Neural progenitor cell (in vitro differentiated cells): ENCODE measurements around the gene ITPR2. TPM values are rescaled to one million over a fixed set of nuclear protein-coding genes. Genes with fewer than 3 reads are reported as not detected.

ENCODE experiments used
- DNase-seq: peaks from one replicate; pipeline ENCODE4 v3.0.0-alpha.2; 2016; ENCODE audit warnings: low spot score
- H2AFZ ChIP-seq: fragments of 200-600 bp; sonication (generic); replicated peaks from 2 replicates; pipeline ENCODE4 v1.6.1; 2016; ENCODE audit warnings: antibody characterized with exemption
- H3F3A ChIP-seq: fragments of 200-600 bp; sonication (generic); 2 replicates; pipeline ENCODE4 v1.6.1; 2016; ENCODE audit warnings: antibody characterized with exemption, low read depth
- H3K27ac ChIP-seq: fragments of 200-600 bp; sonication (generic); 2 replicates; pipeline ENCODE4 v1.5.1; 2016; ENCODE audit warnings: mild to moderate bottlenecking
- H3K27me3 ChIP-seq: fragments of 200-600 bp; sonication (generic); 2 replicates; pipeline ENCODE4 v1.6.1; 2016; ENCODE audit warnings: mild to moderate bottlenecking, moderate library complexity
- H3K36me3 ChIP-seq: fragments of 200-600 bp; sonication (generic); 2 replicates; pipeline ENCODE4 v1.5.1; 2016
- H3K4me1 ChIP-seq: fragments of 200-600 bp; sonication (generic); 2 replicates; pipeline ENCODE4 v1.6.1; 2016; ENCODE audit warnings: mixed run types
- H3K4me2 ChIP-seq: fragments of 200-600 bp; sonication (generic); 2 replicates; pipeline ENCODE4 v1.6.1; 2016
- H3K4me3 ChIP-seq: fragments of 200-600 bp; sonication (generic); 2 replicates; pipeline ENCODE4 v1.5.1; 2016
- H3K79me2 ChIP-seq: fragments of 200-600 bp; sonication (generic); 2 replicates; pipeline ENCODE4 v1.6.1; 2016; ENCODE audit warnings: low read depth
- H3K9ac ChIP-seq: fragments of 200-600 bp; sonication (generic); 2 replicates; pipeline ENCODE4 v1.6.1; 2016
- H3K9me3 ChIP-seq: fragments of 200-600 bp; sonication (generic); 2 replicates; pipeline ENCODE4 v1.5.1; 2016; ENCODE audit warnings: low read depth
- H4K20me1 ChIP-seq: fragments of 200-600 bp; sonication (generic); 2 replicates; pipeline ENCODE4 v1.6.1; 2016; ENCODE audit warnings: low read depth
- H3K27ac Mint-ChIP-seq: 3 replicates; pipeline ENCODE4 v1.8.0; 2021; ENCODE audit warnings: mixed read lengths
- H3K27me3 Mint-ChIP-seq: 2 replicates; pipeline ENCODE4 v1.8.0; 2022; ENCODE audit warnings: low read depth, mild to moderate bottlenecking, inconsistent platforms, moderate library complexity, mixed read lengths; ENCODE audit not compliant: insufficient read depth
- H3K36me3 Mint-ChIP-seq: 3 replicates; pipeline ENCODE4 v1.8.0; 2021; ENCODE audit warnings: mixed read lengths
- H3K4me1 Mint-ChIP-seq: 3 replicates; pipeline ENCODE4 v1.8.0; 2021; ENCODE audit warnings: mixed read lengths
- H3K4me3 Mint-ChIP-seq: 3 replicates; pipeline ENCODE4 v1.8.0; 2021; ENCODE audit warnings: mild to moderate bottlenecking, moderate library complexity, mixed read lengths
- H3K9me3 Mint-ChIP-seq: 3 replicates; pipeline ENCODE4 v1.8.0; 2020; ENCODE audit warnings: mixed read lengths
- CTCF ChIP-seq: fragments of 200-600 bp; sonication (generic); IDR thresholded peaks from 2 replicates; pipeline ENCODE4 v1.5.1; 2017; ENCODE audit warnings: antibody characterized with exemption, mild to moderate bottlenecking
- EZH2 ChIP-seq: fragments of 200-600 bp; sonication (generic); IDR thresholded peaks from 2 replicates; pipeline ENCODE4 v1.6.1; 2017; ENCODE audit warnings: antibody characterized with exemption, mild to moderate bottlenecking, moderate library complexity
- EZH2phosphoT487 ChIP-seq: fragments of 200-600 bp; sonication (generic); IDR thresholded peaks from 2 replicates; pipeline ENCODE4 v1.6.1; 2017; ENCODE audit warnings: antibody characterized with exemption
- total RNA-seq: library from RNA; depleted of rRNA; stranded (reverse); fragments of >200 nt; gene quantifications from 2 replicates; pipeline ENCODE4 v1.2.3, GENCODE V29; 2015; ENCODE audit warnings: low replicate concordance

ITPR2 gene
- total RNA-seq, 1 donor from 2014 or later, result 11.4 TPM

- Mint-ChIP-seq H3K4me3 (no peak overlapping the region), H3K36me3 (no peaks in the 10 kb centered on the region)
Measured at GRCh38 chr12:26769611-26770010, 63.4 kb downstream of the ITPR2 start.

GRCh38 chr12:26768611-26769603 lies 64.1 kb downstream of the ITPR2 start:
- Histone ChIP-seq H3F3A (no peaks in the 10 kb centered on the region), H3K79me2 (no peaks in the 10 kb centered on the region), H3K27ac (no peak overlapping the region), H2AFZ (no peak overlapping the region), H3K9ac (no peak overlapping the region), H3K9me3 (no peaks in the 10 kb centered on the region), H3K4me3 (no peak overlapping the region), H3K36me3 (no peaks in the 10 kb centered on the region), H4K20me1 (no peaks in the 10 kb centered on the region), H3K4me1 (no peaks in the 10 kb centered on the region), H3K4me2 (no peak overlapping the region), H3K27me3 (no peaks in the 10 kb centered on the region)
- H3K27me3 Mint-ChIP-seq, result no peaks in the 10 kb centered on the region
- TF ChIP-seq CTCF (no peak), EZH2phosphoT487 (no peak), EZH2 (no peak)
- peak overlapping the region; percentile 25 for H3K27ac Mint-ChIP-seq
- H3K36me3 Mint-ChIP-seq, result no peaks in the 10 kb centered on the region
- no peaks in the 10 kb centered on the region for H3K9me3 Mint-ChIP-seq
- DNase-seq, result no peak
- no peaks in the 10 kb centered on the region for H3K4me1 Mint-ChIP-seq
- H3K4me3 Mint-ChIP-seq, result no peak overlapping the region

More at GRCh38 chr12:26769611-26770010, 63.4 kb downstream of the ITPR2 start:
- Histone ChIP-seq H3K9ac (no peak overlapping the region), H3K4me3 (no peak overlapping the region), H3K4me1 (no peaks in the 10 kb centered on the region), H2AFZ (no peak overlapping the region), H4K20me1 (no peaks in the 10 kb centered on the region), H3K4me2 (no peak overlapping the region), H3K79me2 (no peaks in the 10 kb centered on the region), H3K9me3 (no peaks in the 10 kb centered on the region), H3F3A (no peaks in the 10 kb centered on the region), H3K27ac (no peak overlapping the region), H3K27me3 (no peaks in the 10 kb centered on the region), H3K36me3 (no peaks in the 10 kb centered on the region)
- no peaks in the 10 kb centered on the region for H3K27me3 Mint-ChIP-seq
- H3K4me1 Mint-ChIP-seq, result no peaks in the 10 kb centered on the region
- H3K9me3 Mint-ChIP-seq, result no peaks in the 10 kb centered on the region
- DNase-seq, result no peak
- no peak overlapping the region for H3K27ac Mint-ChIP-seq
- no peak for TF ChIP-seq CTCF
- no peak for TF ChIP-seq EZH2
- TF ChIP-seq EZH2phosphoT487, result no peak

DNA sequence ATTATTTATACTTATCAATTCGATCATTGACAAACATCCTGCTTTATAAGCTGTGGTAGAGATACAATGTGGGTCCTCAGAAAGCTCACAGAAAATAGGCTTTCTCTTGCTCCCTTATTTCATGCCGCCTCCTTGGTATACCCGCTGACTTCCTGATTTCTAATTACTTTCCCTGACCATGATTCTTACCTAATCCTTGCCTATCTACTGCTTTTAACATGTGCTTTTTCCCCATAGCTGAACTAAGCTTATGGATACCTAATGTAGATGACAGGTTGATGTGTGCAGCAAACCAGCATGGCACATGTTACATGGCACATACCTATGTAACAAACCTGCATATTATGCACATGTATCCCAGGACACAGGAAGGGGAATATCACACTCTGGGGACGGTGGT lies 65.1 kb downstream of the ITPR2 start:
- H3K4me2 ChIP-seq, result no peak overlapping the region
- H3K9me3 ChIP-seq, result no peaks in the 10 kb centered on the region
- Mint-ChIP-seq H3K4me1 (no peaks in the 10 kb centered on the region), H3K27ac (no peak overlapping the region), H3K36me3 (no peaks in the 10 kb centered on the region), H3K27me3 (no peaks in the 10 kb centered on the region), H3K9me3 (peaks cover 2% of the 10 kb centered on the region), H3K4me3 (no peak overlapping the region)
- H3F3A ChIP-seq, result no peaks in the 10 kb centered on the region
- no peak overlapping the region for H3K27ac ChIP-seq
- no peaks in the 10 kb centered on the region for H3K79me2 ChIP-seq
- H4K20me1 ChIP-seq, result no peaks in the 10 kb centered on the region
- no peaks in the 10 kb centered on the region for H3K27me3 ChIP-seq
- H3K36me3 ChIP-seq, result no peaks in the 10 kb centered on the region
- H3K9ac ChIP-seq, result no peak overlapping the region
- TF ChIP-seq EZH2phosphoT487, result no peak
- no peak for TF ChIP-seq EZH2
- TF ChIP-seq CTCF, result no peak
- H3K4me1 ChIP-seq, result no peaks in the 10 kb centered on the region
- H2AFZ ChIP-seq, result no peak overlapping the region
- no peak for DNase-seq
- no peak overlapping the region for H3K4me3 ChIP-seq
